Astrocyte (in vitro differentiated cells and primary cell): ENCODE data around the gene OR5D14.

Experiments used
- EZH2 ChIP-seq: IDR thresholded peaks from 2 replicates; pipeline ENCODE4 v1.6.1; 2012; ENCODE audit warnings: mild to moderate bottlenecking, low read length, inconsistent platforms; ENCODE audit not compliant: insufficient read depth
- TF ChIP-seq, protein P1 (sequence below): IDR thresholded peaks from 2 replicates; pipeline ENCODE4 v1.5.1; 2011; ENCODE audit warnings: low read depth, mild to moderate bottlenecking, inconsistent platforms, low read length, moderate library complexity; ENCODE audit not compliant: insufficient read depth

DNA sequence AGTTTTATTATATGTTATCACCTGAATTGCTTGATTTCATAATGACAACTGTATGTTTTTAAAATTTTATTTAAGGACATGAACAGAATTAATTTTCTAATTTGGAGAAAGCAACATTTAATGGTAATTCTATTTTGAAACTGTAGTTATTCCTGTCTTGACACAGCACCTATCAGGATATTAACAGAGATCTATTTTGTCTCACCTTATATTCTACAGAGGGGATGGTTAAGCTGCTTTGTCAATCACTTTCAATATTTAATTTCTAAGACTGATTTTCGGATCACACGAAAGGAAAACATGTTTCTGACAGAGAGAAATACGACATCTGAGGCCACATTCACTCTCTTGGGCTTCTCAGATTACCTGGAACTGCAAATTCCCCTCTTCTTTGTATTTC lies 43.1 kb downstream of the OR5D14 start, which contains the start of gene OR5D16:
- TF ChIP-seq, protein P1, sequence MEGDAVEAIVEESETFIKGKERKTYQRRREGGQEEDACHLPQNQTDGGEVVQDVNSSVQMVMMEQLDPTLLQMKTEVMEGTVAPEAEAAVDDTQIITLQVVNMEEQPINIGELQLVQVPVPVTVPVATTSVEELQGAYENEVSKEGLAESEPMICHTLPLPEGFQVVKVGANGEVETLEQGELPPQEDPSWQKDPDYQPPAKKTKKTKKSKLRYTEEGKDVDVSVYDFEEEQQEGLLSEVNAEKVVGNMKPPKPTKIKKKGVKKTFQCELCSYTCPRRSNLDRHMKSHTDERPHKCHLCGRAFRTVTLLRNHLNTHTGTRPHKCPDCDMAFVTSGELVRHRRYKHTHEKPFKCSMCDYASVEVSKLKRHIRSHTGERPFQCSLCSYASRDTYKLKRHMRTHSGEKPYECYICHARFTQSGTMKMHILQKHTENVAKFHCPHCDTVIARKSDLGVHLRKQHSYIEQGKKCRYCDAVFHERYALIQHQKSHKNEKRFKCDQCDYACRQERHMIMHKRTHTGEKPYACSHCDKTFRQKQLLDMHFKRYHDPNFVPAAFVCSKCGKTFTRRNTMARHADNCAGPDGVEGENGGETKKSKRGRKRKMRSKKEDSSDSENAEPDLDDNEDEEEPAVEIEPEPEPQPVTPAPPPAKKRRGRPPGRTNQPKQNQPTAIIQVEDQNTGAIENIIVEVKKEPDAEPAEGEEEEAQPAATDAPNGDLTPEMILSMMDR: no peak
- TF ChIP-seq EZH2: no peak
